HFFc6 (cell line): Measurements from ENCODE around the gene OCA2. TPM values are rescaled to one million over a fixed set of nuclear protein-coding genes. Genes with fewer than 3 reads are reported as not detected.

Experiments used
- DNase-seq: peaks from one replicate; pipeline ENCODE4 v3.0.0-alpha.2; 2018
- H3K27ac Mint-ChIP-seq: 2 replicates; pipeline ENCODE4 v1.8.0; 2020; ENCODE audit warnings: mild to moderate bottlenecking, mixed read lengths
- H3K27me3 Mint-ChIP-seq: 2 replicates; pipeline ENCODE4 v1.8.0; 2021; ENCODE audit warnings: mild to moderate bottlenecking, moderate library complexity, mixed read lengths; ENCODE audit not compliant: insufficient read depth
- H3K36me3 Mint-ChIP-seq: 2 replicates; pipeline ENCODE4 v1.8.0; 2021; ENCODE audit warnings: low read depth, mixed read lengths
- H3K4me1 Mint-ChIP-seq: 2 replicates; pipeline ENCODE4 v1.8.0; 2020; ENCODE audit warnings: low read depth, mixed read lengths
- H3K4me3 Mint-ChIP-seq: 2 replicates; pipeline ENCODE4 v1.8.0; 2020; ENCODE audit warnings: mild to moderate bottlenecking, moderate library complexity, mixed read lengths
- H3K9me3 Mint-ChIP-seq: 2 replicates; pipeline ENCODE4 v1.8.0; 2020; ENCODE audit warnings: mild to moderate bottlenecking, mixed read lengths
- total RNA-seq, 6 experiments: library from RNA; stranded (reverse); fragmentation: NEBNext Ultra II Directional; extraction: Animal tissue kit (Norgen Biotek cat#: 25700); gene quantifications; 2 replicates in 1 of 6; 3 replicates in 5 of 6; pipeline ENCODE4 v1.2.3, GENCODE V29; 2021
- TF ChIP-seq, protein P1 (sequence below): fragments of 200-600 bp; sonication (generic); IDR thresholded peaks from 2 replicates; pipeline ENCODE4 v1.5.0; 2021; ENCODE audit warnings: antibody characterized with exemption, mild to moderate bottlenecking

The OCA2 gene
- total RNA-seq, 6 experiments from 2014 or later: not detected

DNA sequence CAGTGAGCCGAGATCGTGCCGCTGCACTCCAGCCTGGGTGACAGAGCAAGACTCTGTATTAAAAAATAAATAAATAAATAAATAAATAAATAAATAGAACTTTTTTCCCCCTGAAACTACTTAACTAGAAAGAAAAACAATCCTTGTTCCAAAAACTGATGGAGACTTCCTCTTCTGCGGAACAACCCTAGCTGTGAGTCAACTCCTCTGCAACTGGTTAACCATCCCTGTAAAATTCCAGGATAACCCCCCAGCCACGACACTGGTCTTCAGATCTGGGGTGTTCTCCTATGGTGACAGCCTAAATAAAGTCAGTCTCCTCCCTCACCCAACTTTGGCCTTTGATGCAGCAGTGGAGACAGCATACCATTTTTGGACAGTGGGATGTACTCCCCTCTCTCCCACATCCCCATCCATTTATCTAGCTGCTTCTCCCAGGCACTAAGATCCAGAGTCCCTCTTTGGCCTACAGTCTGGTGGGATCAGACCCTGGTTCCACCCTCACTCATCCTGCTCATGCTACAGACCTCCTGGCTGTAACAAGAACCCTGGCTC lies 352.6 kb downstream of the OCA2 start:
- H3K4me3 Mint-ChIP-seq: no peak overlapping the region
- no peak overlapping the region for H3K27ac Mint-ChIP-seq

DNA sequence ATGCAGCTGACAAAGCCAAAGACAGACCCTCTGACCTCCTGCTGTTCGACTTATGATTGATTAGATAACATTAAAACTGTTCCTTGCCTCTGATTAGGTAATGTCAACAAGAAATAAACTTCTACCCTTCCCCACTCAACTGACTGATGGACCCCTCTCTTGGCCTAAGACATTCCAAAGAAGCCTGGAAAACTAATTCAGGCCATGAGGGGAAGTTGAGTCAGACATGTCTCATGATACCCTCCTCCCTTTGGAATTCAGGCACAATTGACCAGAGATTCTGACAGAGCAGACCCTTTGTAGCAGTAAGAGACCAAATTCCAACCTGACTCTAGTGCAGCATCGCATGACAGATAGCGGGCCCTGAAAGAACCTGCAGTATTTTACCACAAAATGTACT lies 354.5 kb downstream of the OCA2 start:
- no peak overlapping the region for H3K4me3 Mint-ChIP-seq
- peaks cover 31% of the 10 kb centered on the region for H3K9me3 Mint-ChIP-seq
- peaks cover 17% of the 10 kb centered on the region; the same call in 1 of the 2 replicates for H3K4me1 Mint-ChIP-seq
- peaks cover 3% of the 10 kb centered on the region for H3K36me3 Mint-ChIP-seq
- no peaks in the 10 kb centered on the region; the same call in 1 of the 2 replicates for H3K27me3 Mint-ChIP-seq
- DNase-seq: no peak
- no peak overlapping the region for H3K27ac Mint-ChIP-seq
- TF ChIP-seq, protein P1, sequence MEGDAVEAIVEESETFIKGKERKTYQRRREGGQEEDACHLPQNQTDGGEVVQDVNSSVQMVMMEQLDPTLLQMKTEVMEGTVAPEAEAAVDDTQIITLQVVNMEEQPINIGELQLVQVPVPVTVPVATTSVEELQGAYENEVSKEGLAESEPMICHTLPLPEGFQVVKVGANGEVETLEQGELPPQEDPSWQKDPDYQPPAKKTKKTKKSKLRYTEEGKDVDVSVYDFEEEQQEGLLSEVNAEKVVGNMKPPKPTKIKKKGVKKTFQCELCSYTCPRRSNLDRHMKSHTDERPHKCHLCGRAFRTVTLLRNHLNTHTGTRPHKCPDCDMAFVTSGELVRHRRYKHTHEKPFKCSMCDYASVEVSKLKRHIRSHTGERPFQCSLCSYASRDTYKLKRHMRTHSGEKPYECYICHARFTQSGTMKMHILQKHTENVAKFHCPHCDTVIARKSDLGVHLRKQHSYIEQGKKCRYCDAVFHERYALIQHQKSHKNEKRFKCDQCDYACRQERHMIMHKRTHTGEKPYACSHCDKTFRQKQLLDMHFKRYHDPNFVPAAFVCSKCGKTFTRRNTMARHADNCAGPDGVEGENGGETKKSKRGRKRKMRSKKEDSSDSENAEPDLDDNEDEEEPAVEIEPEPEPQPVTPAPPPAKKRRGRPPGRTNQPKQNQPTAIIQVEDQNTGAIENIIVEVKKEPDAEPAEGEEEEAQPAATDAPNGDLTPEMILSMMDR: no peak

More for the DNA sequence above, 352.6 kb downstream of the OCA2 start:
- no peaks in the 10 kb centered on the region; the same call in 1 of the 2 replicates for H3K27me3 Mint-ChIP-seq
- H3K36me3 Mint-ChIP-seq: no peaks in the 10 kb centered on the region; the same call in 1 of the 2 replicates
- H3K9me3 Mint-ChIP-seq: peaks cover 30% of the 10 kb centered on the region
- TF ChIP-seq, protein P1: no peak
- no peak for DNase-seq
- peaks cover 17% of the 10 kb centered on the region; the same call in 1 of the 2 replicates for H3K4me1 Mint-ChIP-seq

DNA sequence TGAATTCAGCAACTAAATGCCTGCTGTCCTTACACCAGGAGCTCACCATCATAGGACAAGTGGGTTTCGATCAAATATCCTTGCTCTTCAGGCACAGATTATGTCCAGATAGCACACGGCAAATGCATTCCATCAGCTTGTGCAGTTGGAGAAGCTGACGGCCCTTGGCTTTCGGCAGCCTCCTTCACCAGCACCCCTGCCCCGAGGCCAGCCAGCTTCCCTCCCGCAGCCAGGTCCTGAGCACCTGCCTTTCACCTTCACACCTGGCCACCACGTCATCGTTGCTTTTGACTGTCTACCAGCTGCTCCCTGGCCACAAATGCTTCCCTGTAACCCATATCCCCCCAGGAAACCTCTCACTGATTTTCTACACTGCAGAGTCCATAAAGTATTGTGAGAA lies 355.5 kb downstream of the OCA2 start:
- no peaks in the 10 kb centered on the region; the same call in 1 of the 2 replicates for H3K27me3 Mint-ChIP-seq
- no peak for DNase-seq
- H3K9me3 Mint-ChIP-seq: peaks cover 33% of the 10 kb centered on the region
- TF ChIP-seq, protein P1: no peak
- peaks cover 17% of the 10 kb centered on the region; the same call in 1 of the 2 replicates for H3K4me1 Mint-ChIP-seq
- H3K36me3 Mint-ChIP-seq: peaks cover 4% of the 10 kb centered on the region
- no peak overlapping the region for H3K27ac Mint-ChIP-seq
- no peak overlapping the region for H3K4me3 Mint-ChIP-seq

DNA sequence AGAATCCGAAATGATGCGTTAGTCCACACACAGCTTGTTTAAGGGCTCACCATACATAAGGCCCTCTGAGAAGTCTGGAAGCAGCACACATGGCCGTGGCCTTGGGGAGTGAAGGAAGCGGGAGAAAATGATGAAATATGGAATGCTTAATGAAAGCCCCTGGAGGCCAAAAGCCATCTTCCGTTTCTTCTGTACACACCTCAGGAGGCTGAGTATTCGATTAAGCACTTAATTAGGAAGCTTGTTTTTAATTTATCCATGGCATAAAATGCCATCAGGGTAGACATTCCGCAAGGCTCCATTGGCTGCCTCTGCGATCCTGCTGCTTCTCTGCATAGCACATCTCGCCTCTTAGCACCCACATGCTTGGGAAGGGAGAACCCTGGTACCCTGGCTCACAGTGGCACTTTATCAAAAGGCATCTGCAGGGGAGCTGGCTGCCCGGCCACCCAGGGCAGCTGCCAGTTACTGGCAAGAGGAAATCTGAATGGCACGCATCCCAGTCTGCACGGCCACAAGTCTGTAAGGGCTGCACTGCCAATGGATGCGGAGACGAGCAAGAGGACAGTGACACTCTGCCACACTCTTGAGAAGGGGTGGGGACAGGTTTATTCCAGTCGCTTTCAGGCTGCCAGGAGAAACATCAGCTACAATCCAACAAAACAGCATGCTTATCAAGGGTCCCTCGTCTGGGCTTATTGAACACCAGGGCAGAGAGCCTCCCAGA lies 356.2 kb downstream of the OCA2 start:
- no peak overlapping the region for H3K4me3 Mint-ChIP-seq
- DNase-seq: no peak
- no peak overlapping the region for H3K27ac Mint-ChIP-seq
- TF ChIP-seq, protein P1: no peak
- peaks cover 4% of the 10 kb centered on the region for H3K36me3 Mint-ChIP-seq
- H3K27me3 Mint-ChIP-seq: no peaks in the 10 kb centered on the region; the same call in 1 of the 2 replicates
- peaks cover 36% of the 10 kb centered on the region for H3K9me3 Mint-ChIP-seq
- H3K4me1 Mint-ChIP-seq: peaks cover 17% of the 10 kb centered on the region; the same call in 1 of the 2 replicates

DNA sequence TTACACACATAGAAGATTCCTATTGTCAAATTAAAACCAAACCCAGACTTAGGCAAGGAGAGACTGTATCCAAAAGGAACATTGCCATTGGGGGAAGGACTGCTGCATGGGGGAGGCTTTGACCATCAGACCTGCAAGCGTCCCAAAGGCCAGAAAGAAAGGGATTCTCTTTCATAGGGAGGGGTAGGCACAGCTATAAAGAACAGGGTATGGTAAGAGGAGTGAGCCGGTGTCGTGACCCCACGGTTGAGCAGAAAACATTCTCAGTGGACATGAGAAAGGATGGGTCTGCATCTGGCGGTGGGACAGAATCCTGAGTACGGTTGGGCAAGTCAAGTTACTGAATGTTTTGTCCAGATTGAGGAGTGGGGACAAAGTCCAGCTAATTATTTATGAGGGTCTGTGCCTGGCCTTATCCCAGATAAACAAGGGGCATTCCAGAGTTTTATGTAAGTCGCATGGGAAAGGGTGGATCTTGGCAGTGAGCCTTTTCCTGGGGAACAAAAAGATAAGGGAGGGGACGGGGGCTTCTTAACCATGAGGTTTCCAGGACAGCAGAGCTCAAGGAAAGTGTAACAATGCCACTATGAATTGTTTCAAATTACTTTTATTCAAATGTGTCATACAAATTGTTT lies 357.8 kb downstream of the OCA2 start:
- Mint-ChIP-seq H3K4me3 (no peak overlapping the region), H3K9me3 (peaks cover 31% of the 10 kb centered on the region), H3K4me1 (peaks cover 11% of the 10 kb centered on the region; the same call in 1 of the 2 replicates), H3K27ac (no peak overlapping the region), H3K36me3 (peaks cover 4% of the 10 kb centered on the region; the same call in 1 of the 2 replicates), H3K27me3 (no peaks in the 10 kb centered on the region; the same call in 1 of the 2 replicates)
- TF ChIP-seq, protein P1: no peak
- no peak for DNase-seq
